ENCODE measurements around the gene TGFB1I1.

Gene TGFB1I1

GRCh38 chr16:31458073-31458843 lies 13.7 kb upstream of the TGFB1I1 start:
- Histone ChIP-seq H3K4me2 (ENCODE audit: low read length) (peak overlapping the region; percentile 75), H3K27me3 (ENCODE audit: insufficient read depth, low read length) (no peaks in the 10 kb centered on the region), H3K4me3 (ENCODE audit: low read depth, low read length, poor library complexity, severe bottlenecking) (peak overlapping the region; percentile 77), H3K9ac (ENCODE audit: low read length) (peak overlapping the region; percentile 79), H3K9me3 (ENCODE audit: low read length) (no peaks in the 10 kb centered on the region), H3F3A (ENCODE audit: insufficient read depth, low read length) (no peaks in the 10 kb centered on the region), H3K27ac (ENCODE audit: low read depth, low read length, poor library complexity, severe bottlenecking) (peak overlapping the region; percentile 87), H2AFZ (ENCODE audit: low read length) (no peak overlapping the region), H3K36me3 (ENCODE audit: insufficient read depth, low read length) (peaks cover 8% of the 10 kb centered on the region; the same call in 1 of the 2 replicates), H3K4me1 (ENCODE audit: insufficient read depth, low read length, severe bottlenecking) (peaks cover 23% of the 10 kb centered on the region), H3K79me2 (ENCODE audit: insufficient read depth, low read length) (no peaks in the 10 kb centered on the region), H4K20me1 (ENCODE audit: insufficient read depth, low read length) (no peaks in the 10 kb centered on the region), H3K9me2 (ENCODE audit: low read depth, low read length) (no peaks in the 10 kb centered on the region)
- TF ChIP-seq CTCF (IDR thresholded peaks at IDR 0.05; ENCODE audit: low read length) (peak; percentile 32; the same call in 1 of the 2 replicates), EZH2 (IDR thresholded peaks at IDR 0.05; ENCODE audit: borderline replicate concordance, low read length) (no peak)

- Histone ChIP-seq H3K27ac (ENCODE audit: low read depth, low read length, poor library complexity, severe bottlenecking) (peak within 1 kb of the TSS; percentile 87), H2AFZ (ENCODE audit: low read length) (no peak within 1 kb of the TSS), H3K9me2 (ENCODE audit: low read depth, low read length) (no peaks in the 10 kb centered on the region), H3K4me1 (ENCODE audit: insufficient read depth, low read length, severe bottlenecking) (peaks cover 23% of the 10 kb centered on the region), H3K9me3 (ENCODE audit: low read length) (no peaks in the 10 kb centered on the region), H3K79me2 (ENCODE audit: insufficient read depth, low read length) (no peaks in the 10 kb centered on the region), H4K20me1 (ENCODE audit: insufficient read depth, low read length) (no peaks in the 10 kb centered on the region), H3K4me2 (ENCODE audit: low read length) (peak within 1 kb of the TSS; percentile 78), H3F3A (ENCODE audit: insufficient read depth, low read length) (no peaks in the 10 kb centered on the region), H3K27me3 (ENCODE audit: insufficient read depth, low read length) (no peaks in the 10 kb centered on the region), H3K4me3 (ENCODE audit: low read depth, low read length, poor library complexity, severe bottlenecking) (peak within 1 kb of the TSS; percentile 77), H3K36me3 (ENCODE audit: insufficient read depth, low read length) (peaks cover 8% of the 10 kb centered on the region; the same call in 1 of the 2 replicates), H3K9ac (ENCODE audit: low read length) (peak within 1 kb of the TSS; percentile 79)
- TF ChIP-seq CTCF (IDR thresholded peaks at IDR 0.05; ENCODE audit: low read length) (peak; percentile 69), EZH2 (IDR thresholded peaks at IDR 0.05; ENCODE audit: borderline replicate concordance, low read length) (no peak)
Observed at GRCh38 chr16:31458844-31459686, 12.9 kb upstream of the TGFB1I1 start, which contains the start of gene ARMC5. TSS of gene ARMC5 (plus strand) at chr16:31459501. CDS start at chr16:31459525, 24 bp downstream.

GRCh38 chr16:31459687-31460581 lies 12.0 kb upstream of the TGFB1I1 start:
- H3K27ac ChIP-seq (ENCODE audit: low read depth, low read length, poor library complexity, severe bottlenecking), result peak overlapping the region; percentile 87
- H3K9me2 ChIP-seq (ENCODE audit: low read depth, low read length), result no peaks in the 10 kb centered on the region
- no peaks in the 10 kb centered on the region for H3F3A ChIP-seq (ENCODE audit: insufficient read depth, low read length)
- H3K27me3 ChIP-seq (ENCODE audit: insufficient read depth, low read length), result no peaks in the 10 kb centered on the region
- H3K36me3 ChIP-seq (ENCODE audit: insufficient read depth, low read length), result peaks cover 8% of the 10 kb centered on the region; the same call in 1 of the 2 replicates
- no peaks in the 10 kb centered on the region for H3K79me2 ChIP-seq (ENCODE audit: insufficient read depth, low read length)
- peaks cover 23% of the 10 kb centered on the region for H3K4me1 ChIP-seq (ENCODE audit: insufficient read depth, low read length, severe bottlenecking)
- H3K9ac ChIP-seq (ENCODE audit: low read length), result peak overlapping the region; percentile 79
- no peaks in the 10 kb centered on the region for H4K20me1 ChIP-seq (ENCODE audit: insufficient read depth, low read length)
- no peak for TF ChIP-seq EZH2 (IDR thresholded peaks at IDR 0.05; ENCODE audit: borderline replicate concordance, low read length)
- TF ChIP-seq CTCF (IDR thresholded peaks at IDR 0.05; ENCODE audit: low read length), result no peak
- H2AFZ ChIP-seq (ENCODE audit: low read length), result no peak overlapping the region
- H3K9me3 ChIP-seq (ENCODE audit: low read length), result no peaks in the 10 kb centered on the region
- H3K4me3 ChIP-seq (ENCODE audit: low read depth, low read length, poor library complexity, severe bottlenecking), result peak overlapping the region; percentile 77
- H3K4me2 ChIP-seq (ENCODE audit: low read length), result peak overlapping the region; percentile 78

All from OCI-LY1 (cell line).